ENCODE data around the gene RGS16. TPM values are rescaled to one million over a fixed set of nuclear protein-coding genes. Genes with fewer than 3 reads are reported as not detected.

Gene RGS16
- total and polyA plus RNA-seq, 2 of the 13 experiments (the other 11 are each of a cell fraction or from before 2014, with no cell fraction given) = not detected

- no peaks in the 10 kb centered on the region; a peak in 1 of 5 replicates for H3K27me3 ChIP-seq (ENCODE audit: control insufficient read depth in 1 of 2, insufficient read depth in 2 of 2, low read length in 2 of 2)
- ATAC-seq (no peak), DNase-seq (ENCODE audit: low spot score) (no peak), FAIRE-seq (no peak)
- no TSS peak for BruUV-seq (replicated peaks)
- no peaks in the 10 kb centered on the region for H3K9me3 ChIP-seq (ENCODE audit: low read length)
- no peak for TF ChIP-seq SMARCE1 (IDR thresholded peaks at IDR 0.05; ENCODE audit: borderline replicate concordance)
- no peak for TF ChIP-seq CCDC6 (CRISPR knock-in tag; IDR thresholded peaks at IDR 0.05)
- TF ChIP-seq ZNF430 (CRISPR knock-in tag; IDR thresholded peaks at IDR 0.05) = no peak
- TF ChIP-seq ZNF3 (CRISPR knock-in tag; IDR thresholded peaks at IDR 0.05) = no peak
- no peak for TF ChIP-seq SRF (IDR thresholded peaks at IDR 0.05; ENCODE audit: low read depth, low read length)
- no peak for TF ChIP-seq ZNF564 (CRISPR knock-in tag; IDR thresholded peaks at IDR 0.05)
- no peak for TF ChIP-seq PAF1 (CRISPR knock-in tag; IDR thresholded peaks at IDR 0.05)
- TF ChIP-seq ZNF264 (CRISPR knock-in tag; IDR thresholded peaks at IDR 0.05) = no peak
- no peak for TF ChIP-seq ATF2 (CRISPR knock-in tag; IDR thresholded peaks at IDR 0.05)
- TF ChIP-seq TP53 (CRISPR knock-in tag; conservative IDR thresholded peaks at IDR 0.05) = no peak
- no peak for TF ChIP-seq THRA (CRISPR knock-in tag; IDR thresholded peaks at IDR 0.05; ENCODE audit: borderline replicate concordance)
- TF ChIP-seq POLR2AphosphoS2 (IDR thresholded peaks at IDR 0.05; ENCODE audit: low read depth, low read length) = no peak
- TF ChIP-seq GMEB2 (CRISPR knock-in tag; IDR thresholded peaks at IDR 0.05; ENCODE audit: low read depth) = no peak
- no peak for TF ChIP-seq ZNF232 (CRISPR knock-in tag; IDR thresholded peaks at IDR 0.05; ENCODE audit: borderline replicate concordance)
- no peak for TF ChIP-seq MYPOP (CRISPR knock-in tag; IDR thresholded peaks at IDR 0.05)
- TF ChIP-seq SALL2 (CRISPR knock-in tag; IDR thresholded peaks at IDR 0.05) = no peak
- TF ChIP-seq CREM (IDR thresholded peaks at IDR 0.05) = no peak
- no peak for TF ChIP-seq CREM (CRISPR knock-in tag; IDR thresholded peaks at IDR 0.05)
- TF ChIP-seq MED13 (CRISPR knock-in tag; IDR thresholded peaks at IDR 0.05) = no peak
- no peak for TF ChIP-seq GABPB1 (CRISPR knock-in tag; IDR thresholded peaks at IDR 0.05)
- no peak overlapping the region for H3K4me2 ChIP-seq (ENCODE audit: low read depth, low read length)
- H4K20me1 ChIP-seq (ENCODE audit: insufficient read depth, low read length) = no peaks in the 10 kb centered on the region
- in situ Hi-C loops (cut with HindIII; ENCODE audit: extremely low pct_ligation_motif_present, low pct_unique_long_range_greater_than_20kb) (no loop called here), intact Hi-C loops (cut with micrococcal nuclease; ENCODE audit: unreplicated experiment) (no loop called here)
- no peak overlapping the region for H3K4me3 ChIP-seq (replicated peaks in 1 of 3; ENCODE audit: insufficient read depth in 1 of 3, low read depth in 2 of 3, low read length in 3 of 3)
- WGBS (ENCODE audit: low lambda C conversion rate) = 50% methylated on average over 1 of the region's 1 CpG
- ChIA-PET POLR2A (no interaction called here), CTCF (ENCODE audit: low intra/inter-chr PET ratio, low total read pairs) (no interaction called here)
- no peak overlapping the region for H3K27ac ChIP-seq (ENCODE audit: extremely low read length, insufficient read depth, low read length)
- H3K79me2 ChIP-seq (ENCODE audit: insufficient read depth, low read length) = no peaks in the 10 kb centered on the region
- no peak overlapping the region for H3K9ac ChIP-seq (ENCODE audit: insufficient read depth, low read depth, low read length)
- H3K4me1 ChIP-seq (ENCODE audit: insufficient read depth, low read length) = no peaks in the 10 kb centered on the region
- H3K36me3 ChIP-seq (replicated peaks in 1 of 2; ENCODE audit: control insufficient read depth in 1 of 2, insufficient read depth in 2 of 2, low read length in 2 of 2) = no peaks in the 10 kb centered on the region
- no peak overlapping the region for H2AFZ ChIP-seq (ENCODE audit: low read length)
Observed at GRCh38 chr1:182628657-182629056, 24.5 kb upstream of the RGS16 start.
